Hepatocyte (in vitro differentiated cells): ENCODE measurements around the gene SH3BP1. TPM values are rescaled to one million over a fixed set of nuclear protein-coding genes. Genes with fewer than 3 reads are reported as not detected.

Experiments
- DNase-seq: peaks from one replicate; pipeline ENCODE4 v3.0.0-alpha.2; 2016; ENCODE audit warnings: low spot score
- H2AFZ ChIP-seq: fragments of 200-600 bp; sonication (generic); 2 replicates; pipeline ENCODE4 v1.6.0; 2016; ENCODE audit warnings: antibody characterized with exemption, mild to moderate bottlenecking
- H3K27ac ChIP-seq: fragments of 200-600 bp; sonication (generic); 2 replicates; pipeline ENCODE4 v1.5.1; 2016; ENCODE audit warnings: mild to moderate bottlenecking
- H3K27me3 ChIP-seq: fragments of 200-600 bp; sonication (generic); 2 replicates; pipeline ENCODE4 v1.6.1; 2016
- H3K36me3 ChIP-seq: fragments of 200-600 bp; sonication (generic); replicated peaks from 2 replicates; pipeline ENCODE4 v1.5.1; 2016; ENCODE audit warnings: low read depth; ENCODE audit not compliant: insufficient read depth
- H3K4me1 ChIP-seq: fragments of 200-600 bp; sonication (generic); 2 replicates; pipeline ENCODE4 v1.5.1; 2016; ENCODE audit warnings: mild to moderate bottlenecking, moderate library complexity; ENCODE audit not compliant: insufficient read depth
- H3K4me2 ChIP-seq: fragments of 200-600 bp; sonication (generic); 2 replicates; pipeline ENCODE4 v1.6.0; 2016
- H3K4me3 ChIP-seq: fragments of 200-600 bp; sonication (generic); 2 replicates; pipeline ENCODE4 v1.5.1; 2016; ENCODE audit warnings: mild to moderate bottlenecking
- H3K79me2 ChIP-seq: fragments of 200-600 bp; sonication (generic); 2 replicates; pipeline ENCODE4 v1.6.0; 2017; ENCODE audit warnings: mild to moderate bottlenecking
- H3K9me2 ChIP-seq: fragments of 200-600 bp; sonication (generic); replicated peaks from 2 replicates; pipeline ENCODE4 v1.6.0; 2017; ENCODE audit warnings: mild to moderate bottlenecking; ENCODE audit not compliant: insufficient read depth
- H3K9me3 ChIP-seq: fragments of 200-600 bp; sonication (generic); 2 replicates; pipeline ENCODE4 v1.5.1; 2016; ENCODE audit warnings: low read depth, mild to moderate bottlenecking
- H4K20me1 ChIP-seq: fragments of 200-600 bp; sonication (generic); 2 replicates; pipeline ENCODE4 v1.6.0; 2016; ENCODE audit warnings: mild to moderate bottlenecking; ENCODE audit not compliant: insufficient read depth, poor library complexity, severe bottlenecking
- CTCF ChIP-seq: fragments of 200-600 bp; sonication (generic); IDR thresholded peaks from 2 replicates; pipeline ENCODE4 v1.5.1; 2016; ENCODE audit warnings: antibody characterized with exemption, mild to moderate bottlenecking; ENCODE audit not compliant: poor library complexity
- EZH2 ChIP-seq: fragments of 200-600 bp; sonication (generic); IDR thresholded peaks from 2 replicates; pipeline ENCODE4 v1.6.1; 2016; ENCODE audit warnings: antibody characterized with exemption, mild to moderate bottlenecking, borderline replicate concordance
- EZH2phosphoT487 ChIP-seq: fragments of 200-600 bp; sonication (generic); IDR thresholded peaks from one replicate; pipeline ENCODE4 v1.6.1; 2018; ENCODE audit warnings: antibody characterized with exemption, mild to moderate bottlenecking, low read depth, moderate library complexity; ENCODE audit not compliant: unreplicated experiment, severe bottlenecking
- WGBS: methylation state at CpG from one replicate; pipeline ENCODE4 v1.1.6; 2016; ENCODE audit warnings: low lambda C conversion rate; ENCODE audit errors: missing lambda C conversion rate; 5-methylcytosine and 5-hydroxymethylcytosine counted together
- polyA plus RNA-seq: library from polyadenylated mRNA; unstranded; fragments of >200 nt; fragmentation: Nextera tagmentation; extraction: Ambion mirVana; gene quantifications from 2 replicates; pipeline ENCODE4 v1.2.1, GENCODE V29; 2016
- total RNA-seq: library from RNA; depleted of rRNA; stranded (reverse); fragments of >200 nt; gene quantifications from 2 replicates; pipeline ENCODE4 v1.2.3, GENCODE V29; 2014

The SH3BP1 gene
- total and polyA plus RNA-seq, 2 experiments from 2014 or later = 12.3 to 14.0 TPM

GRCh38 chr22:37677493-37677974 is 38.1 kb downstream of the SH3BP1 start:
- H4K20me1 ChIP-seq = peaks cover 12% of the 10 kb centered on the region

DNA sequence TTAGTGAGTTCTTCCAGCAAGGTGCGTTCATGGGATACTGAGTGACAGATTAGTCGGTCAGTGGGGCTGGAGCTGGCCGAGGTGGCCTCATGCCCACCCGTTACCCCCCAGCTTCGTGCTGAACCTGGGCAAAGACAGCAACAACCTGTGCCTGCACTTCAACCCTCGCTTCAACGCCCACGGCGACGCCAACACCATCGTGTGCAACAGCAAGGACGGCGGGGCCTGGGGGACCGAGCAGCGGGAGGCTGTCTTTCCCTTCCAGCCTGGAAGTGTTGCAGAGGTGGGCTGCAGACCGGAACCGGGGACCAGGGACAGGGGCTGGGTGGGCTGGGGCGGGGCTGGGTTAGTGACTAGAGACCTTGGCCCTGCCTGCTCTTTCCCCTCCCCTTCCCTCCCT is 38.9 kb downstream of the SH3BP1 start:
- Histone ChIP-seq H3K9me2 (no peaks in the 10 kb centered on the region), H3K79me2 (peaks cover 12% of the 10 kb centered on the region), H4K20me1 (peaks cover 12% of the 10 kb centered on the region), H3K4me2 (peak overlapping the region; percentile 83), H3K27me3 (no peaks in the 10 kb centered on the region), H3K4me3 (no peak overlapping the region), H2AFZ (no peak overlapping the region), H3K36me3 (no peaks in the 10 kb centered on the region), H3K9me3 (no peaks in the 10 kb centered on the region), H3K4me1 (peaks cover 10% of the 10 kb centered on the region), H3K27ac (no peak overlapping the region)
- 85% methylated on average over 17 of the region's 18 CpGs for WGBS
- TF ChIP-seq EZH2 (no peak), EZH2phosphoT487 (no peak), CTCF (no peak)
- DNase-seq = no peak

More at GRCh38 chr22:37677493-37677974, 38.1 kb downstream of the SH3BP1 start:
- Histone ChIP-seq H3K36me3 (no peaks in the 10 kb centered on the region), H3K27ac (peak overlapping the region; percentile 57), H3K4me2 (peak overlapping the region; percentile 83), H3K79me2 (peaks cover 12% of the 10 kb centered on the region), H3K9me3 (no peaks in the 10 kb centered on the region), H3K4me3 (peak overlapping the region; percentile 22), H2AFZ (no peak overlapping the region), H3K27me3 (no peaks in the 10 kb centered on the region), H3K9me2 (no peaks in the 10 kb centered on the region), H3K4me1 (peaks cover 10% of the 10 kb centered on the region)
- DNase-seq = no peak
- 69% methylated on average over 15 of the region's 15 CpGs for WGBS
- TF ChIP-seq CTCF = no peak
- TF ChIP-seq EZH2phosphoT487 = no peak
- TF ChIP-seq EZH2 = no peak

DNA sequence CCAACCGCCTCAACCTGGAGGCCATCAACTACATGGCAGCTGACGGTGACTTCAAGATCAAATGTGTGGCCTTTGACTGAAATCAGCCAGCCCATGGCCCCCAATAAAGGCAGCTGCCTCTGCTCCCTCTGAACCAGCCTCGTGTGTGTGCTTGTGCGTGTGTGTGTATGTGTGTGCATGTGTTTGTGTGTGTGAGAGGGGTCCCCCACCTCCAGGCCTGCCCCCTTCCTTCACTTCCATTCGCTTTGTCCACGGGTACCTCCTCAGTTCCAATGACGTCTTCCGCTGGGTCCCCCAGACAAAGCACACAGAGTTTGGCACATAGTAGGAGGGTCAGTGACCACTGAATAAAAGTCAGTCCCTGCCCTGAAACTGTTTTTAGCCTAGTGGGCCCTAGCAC is 40.2 kb downstream of the SH3BP1 start:
- no peaks in the 10 kb centered on the region for H3K36me3 ChIP-seq
- H3K27ac ChIP-seq = no peak overlapping the region
- peaks cover 5% of the 10 kb centered on the region for H3K4me1 ChIP-seq

More for the DNA sequence above, 40.2 kb downstream of the SH3BP1 start:
- Histone ChIP-seq H3K9me2 (no peaks in the 10 kb centered on the region), H3K79me2 (peaks cover 9% of the 10 kb centered on the region), H3K9me3 (no peaks in the 10 kb centered on the region), H2AFZ (no peak overlapping the region), H3K27me3 (no peaks in the 10 kb centered on the region), H3K4me3 (no peak overlapping the region), H4K20me1 (peaks cover 12% of the 10 kb centered on the region), H3K4me2 (no peak overlapping the region)
- DNase-seq = no peak
- TF ChIP-seq EZH2phosphoT487 (no peak), CTCF (no peak), EZH2 (no peak)
- 91% methylated on average over 8 of the region's 8 CpGs for WGBS
